NB4 (cell line): Measurements from ENCODE around the gene SYNDIG1.

ENCODE experiments used
- DNase-seq: peaks from one replicate; pipeline ENCODE4 v3.0.0; 2010; ENCODE audit warnings: low read depth
- H3K4me3 ChIP-seq: one replicate; pipeline ENCODE4 v1.5.1; 2011; ENCODE audit warnings: mild to moderate bottlenecking, low read depth, low read length, moderate library complexity
- CTCF ChIP-seq: IDR thresholded peaks from one replicate; pipeline ENCODE4 v1.5.1; 2012; ENCODE audit warnings: low read depth, low read length
- MAX ChIP-seq: IDR thresholded peaks from 2 replicates; pipeline ENCODE4 v1.6.1; 2011; ENCODE audit warnings: low read depth, low read length
- MYC ChIP-seq: IDR thresholded peaks from 2 replicates; pipeline ENCODE4 v1.6.1; 2011; ENCODE audit warnings: low read depth, low read length
- POLR2A ChIP-seq: IDR thresholded peaks from 2 replicates; pipeline ENCODE4 v1.6.1; 2011; ENCODE audit warnings: mild to moderate bottlenecking; ENCODE audit not compliant: insufficient read length; ENCODE audit errors: extremely low read depth

Gene SYNDIG1

GRCh38 chr20:24616258-24617079 is 147.0 kb downstream of the SYNDIG1 start:
- no peak for DNase-seq
- no peak overlapping the region for H3K4me3 ChIP-seq
- TF ChIP-seq CTCF, result no peak
- no peak for TF ChIP-seq MAX
- no peak for TF ChIP-seq MYC
- TF ChIP-seq POLR2A, result no peak

GRCh38 chr20:24617080-24617432 is 147.6 kb downstream of the SYNDIG1 start:
- TF ChIP-seq CTCF, result no peak
- no peak for TF ChIP-seq MAX
- TF ChIP-seq MYC, result no peak
- TF ChIP-seq POLR2A, result no peak
- no peak overlapping the region for H3K4me3 ChIP-seq
- no peak for DNase-seq

- no peak overlapping the region for H3K4me3 ChIP-seq
- TF ChIP-seq MYC (no peak), POLR2A (no peak), MAX (no peak), CTCF (no peak)
- no peak for DNase-seq
Measured at GRCh38 chr20:24617757-24618450, 148.5 kb downstream of the SYNDIG1 start.

- no peak for DNase-seq
- TF ChIP-seq MYC, result no peak
- TF ChIP-seq CTCF, result no peak
- no peak for TF ChIP-seq POLR2A
- no peak for TF ChIP-seq MAX
- H3K4me3 ChIP-seq, result no peak overlapping the region
Measured at GRCh38 chr20:24618739-24619138, 149.3 kb downstream of the SYNDIG1 start.

- no peak for DNase-seq
- H3K4me3 ChIP-seq, result no peak overlapping the region
- TF ChIP-seq MYC, result no peak
- no peak for TF ChIP-seq CTCF
- no peak for TF ChIP-seq POLR2A
- TF ChIP-seq MAX, result no peak
Measured at GRCh38 chr20:24619212-24619611, 149.8 kb downstream of the SYNDIG1 start.
